Dermis blood vessel endothelial cell (primary cell): ENCODE measurements around the gene C19orf53. TPM values are rescaled to one million over a fixed set of nuclear protein-coding genes. Genes with fewer than 3 reads are reported as not detected.
"Not testable (repeated sequence)": the region's sequence is repeated elsewhere in the genome, so short reads cannot be mapped to it uniquely, and the experiment has no call there.

Experiments
- DNase-seq: peaks from one replicate; pipeline ENCODE4 v3.0.0; 2010
- total RNA-seq: library from RNA; depleted of rRNA; stranded (reverse); fragments of >200 nt; gene quantifications from 2 replicates; pipeline ENCODE4 v1.2.3, GENCODE V29; 2014

The C19orf53 gene
- total RNA-seq, result 34.0 and 59.1 TPM in 2 replicates

- peak; percentile 96 for DNase-seq
These were observed at the start of gene C19orf53 for GRCh38 chr19:13774217-13775191. Gene C19orf53, plus strand, starts transcription at chr19:13774456. Its CDS starts 22 bp downstream, at chr19:13774478.

- no peak for DNase-seq
These were observed 47.9 kb upstream of the C19orf53 start for GRCh38 chr19:13726323-13726722.

- DNase-seq, result peak; percentile 10
These were observed 46.5 kb upstream of the C19orf53 start for GRCh38 chr19:13727798-13728197.

- no peak for DNase-seq
These were observed 44.4 kb upstream of the C19orf53 start for GRCh38 chr19:13729859-13730258.

- DNase-seq, result peak; percentile 97
These were observed 42.9 kb upstream of the C19orf53 start for GRCh38 chr19:13731147-13731964.

- no peak for DNase-seq
These were observed 41.9 kb upstream of the C19orf53 start for GRCh38 chr19:13732337-13732736.

- DNase-seq, result no peak
These were observed 39.5 kb upstream of the C19orf53 start for GRCh38 chr19:13734751-13735150.

GRCh38 chr19:13738073-13738472, 36.2 kb upstream of the C19orf53 start:
- DNase-seq, result no peak

- DNase-seq, result no peak
These were observed 32.4 kb upstream of the C19orf53 start for GRCh38 chr19:13741893-13742292.

GRCh38 chr19:13742756-13743155, 31.5 kb upstream of the C19orf53 start:
- DNase-seq, result peak; percentile 18

GRCh38 chr19:13744174-13744573, 30.1 kb upstream of the C19orf53 start:
- peak; percentile 57 for DNase-seq

GRCh38 chr19:13747098-13747453, 27.2 kb upstream of the C19orf53 start:
- DNase-seq, result no peak

- DNase-seq, result peak; percentile 60
These were observed 26.0 kb upstream of the C19orf53 start for GRCh38 chr19:13748169-13748828.

GRCh38 chr19:13751436-13751835, 22.8 kb upstream of the C19orf53 start:
- DNase-seq, result no peak

GRCh38 chr19:13753622-13754021, 20.6 kb upstream of the C19orf53 start:
- DNase-seq, result not testable (repeated sequence)

GRCh38 chr19:13756210-13756609, 18.0 kb upstream of the C19orf53 start:
- DNase-seq, result no peak

- DNase-seq, result no peak
These were observed 16.2 kb upstream of the C19orf53 start for GRCh38 chr19:13757805-13758772.

GRCh38 chr19:13758795-13759194, 15.5 kb upstream of the C19orf53 start:
- no peak for DNase-seq

GRCh38 chr19:13761423-13761822, 12.8 kb upstream of the C19orf53 start:
- DNase-seq, result peak; percentile 12

GRCh38 chr19:13762635-13763235, 11.5 kb upstream of the C19orf53 start:
- no peak for DNase-seq

- no peak for DNase-seq
These were observed 11.0 kb upstream of the C19orf53 start for GRCh38 chr19:13763265-13763664.
